Activated CD4-positive, CD25-positive, alpha-beta regulatory T cell treated with anti-CD3 and anti-CD28 coated beads, Interleukin-2, amount 50 U/mL, for 72 hours (primary cell): ENCODE data around the gene RAP1GAP2.
"Not testable (repeated sequence)": the region's sequence is repeated elsewhere in the genome, so short reads cannot be mapped to it uniquely, and the experiment has no call there.

ENCODE experiments used
- DNase-seq: peaks from one replicate; pipeline ENCODE4 v3.0.0; 2021

The RAP1GAP2 gene

DNA sequence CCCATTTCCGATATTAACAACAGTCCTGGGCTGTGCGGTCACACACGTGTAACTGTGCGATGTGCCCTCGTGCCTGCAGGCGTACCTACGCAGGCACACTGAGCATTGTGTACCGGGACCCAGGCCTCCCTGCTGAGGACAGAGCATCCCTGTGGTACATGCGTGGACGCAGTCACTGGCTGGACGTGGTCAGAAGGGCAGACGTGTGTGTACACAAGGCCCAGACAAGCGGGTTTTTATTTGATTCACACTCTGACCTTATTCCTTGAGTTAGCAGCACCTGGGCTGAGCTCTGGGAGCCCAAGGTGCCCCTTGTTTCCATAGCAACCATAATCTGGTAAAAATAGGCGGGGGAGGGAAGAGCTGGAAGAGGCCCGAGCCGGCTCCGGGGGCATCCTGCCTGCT, 19.5 kb downstream of the RAP1GAP2 start:
- no peak for DNase-seq

DNA sequence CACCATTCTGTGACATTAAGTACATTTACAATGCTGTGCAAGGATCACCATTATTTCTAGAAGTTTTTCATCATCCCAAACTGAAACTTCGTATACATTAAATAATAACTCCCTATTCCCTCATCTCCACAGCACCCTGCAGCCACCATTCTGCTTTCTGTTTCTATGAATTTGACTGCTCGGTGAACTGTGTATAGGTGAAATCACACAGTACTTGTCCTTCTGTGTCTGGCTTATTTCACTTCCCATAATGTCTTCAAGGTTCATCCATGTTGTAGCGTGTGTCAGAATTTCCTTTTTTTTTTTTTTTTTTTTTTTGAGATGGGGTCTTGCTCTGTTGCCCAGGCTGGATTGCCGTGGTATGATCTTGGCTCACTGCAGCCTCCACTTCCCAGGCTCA, 20.4 kb downstream of the RAP1GAP2 start:
- no peak for DNase-seq

DNA sequence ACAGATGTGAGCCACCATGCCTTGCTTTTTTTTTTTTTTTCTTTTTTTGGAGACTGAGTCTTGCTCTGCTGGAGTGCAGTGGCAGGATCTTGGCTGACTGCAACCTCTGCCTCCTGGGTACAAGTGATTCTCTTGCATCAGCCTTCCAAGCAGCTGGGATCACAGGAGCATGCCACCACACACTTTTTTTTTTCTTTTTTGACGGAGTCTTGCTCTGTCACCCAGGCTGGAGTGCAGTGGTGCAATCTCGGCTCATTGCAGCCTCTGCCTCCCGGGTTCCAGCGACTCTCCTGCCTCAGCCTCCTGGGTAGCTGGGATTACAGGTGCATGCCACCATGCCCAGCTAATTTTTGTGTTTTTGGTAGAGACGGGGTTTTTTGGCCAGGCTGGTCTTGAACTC, 23.1 kb downstream of the RAP1GAP2 start:
- not testable (repeated sequence) for DNase-seq

DNA sequence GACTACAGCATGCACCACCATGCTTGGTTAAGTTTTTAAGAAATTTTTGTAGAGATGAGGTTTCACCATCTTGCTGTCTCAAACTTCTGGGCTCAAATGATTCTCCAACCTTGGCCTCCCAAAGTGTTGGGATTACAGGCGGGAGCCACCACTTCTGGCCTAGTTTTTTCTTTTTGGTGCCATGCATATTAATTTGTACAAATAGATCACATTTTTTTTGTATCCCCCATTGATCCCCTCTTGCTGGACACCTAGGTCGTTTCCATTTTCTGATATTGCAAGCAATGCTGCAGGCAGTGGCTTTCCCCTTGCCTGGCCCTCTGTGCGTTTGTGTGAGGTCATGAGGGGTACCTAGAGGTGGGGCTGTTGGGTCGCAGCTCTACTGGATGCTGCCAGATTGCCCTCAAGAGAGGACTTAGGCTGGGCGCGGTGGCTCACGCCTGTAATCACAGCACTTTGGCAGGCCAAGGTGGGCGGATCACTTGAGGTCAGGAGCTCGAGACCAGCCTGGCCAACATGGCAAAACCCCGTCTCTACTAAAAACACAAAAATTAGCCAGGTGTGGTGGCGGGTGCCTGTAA, 23.8 kb downstream of the RAP1GAP2 start:
- DNase-seq = no peak

DNA sequence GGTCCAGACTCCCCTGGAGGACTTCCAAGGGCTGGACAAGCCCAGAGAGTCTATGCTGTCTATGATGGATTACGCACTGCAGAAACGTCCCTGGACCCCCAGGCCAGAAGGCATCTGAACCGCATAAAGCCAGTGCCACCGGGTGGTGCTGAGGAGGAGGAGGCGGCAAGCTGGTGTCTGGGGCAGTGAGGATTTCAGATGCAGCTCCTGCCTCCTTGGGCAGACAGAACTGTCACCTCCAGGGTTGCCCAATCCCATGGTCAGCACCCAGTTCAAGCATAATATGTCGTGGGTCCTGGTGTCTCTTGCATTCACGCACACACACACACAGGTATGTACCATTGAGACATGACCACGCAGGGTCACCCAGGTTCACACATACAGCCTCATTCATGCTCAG, 25.6 kb downstream of the RAP1GAP2 start:
- no peak for DNase-seq

DNA sequence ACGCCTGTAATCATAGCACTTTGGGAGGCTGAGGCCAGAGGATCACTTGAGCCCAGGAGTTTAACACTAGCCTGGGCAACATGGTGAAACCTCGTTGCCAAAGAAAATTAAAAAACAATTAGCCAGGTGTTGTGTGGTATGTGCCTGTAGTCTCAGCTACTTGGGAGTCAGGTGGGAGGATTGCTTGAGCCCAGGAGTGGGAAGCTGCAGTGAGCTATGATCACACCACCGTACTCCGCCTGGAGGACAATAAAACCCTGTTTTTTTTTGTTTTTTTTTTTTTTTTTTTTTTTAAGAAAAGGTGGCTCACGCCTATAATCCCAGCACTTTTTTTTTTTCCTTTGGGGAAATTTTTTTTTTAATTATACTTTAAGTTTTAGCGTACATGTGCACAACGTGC, 26.1 kb downstream of the RAP1GAP2 start:
- no peak for DNase-seq

DNA sequence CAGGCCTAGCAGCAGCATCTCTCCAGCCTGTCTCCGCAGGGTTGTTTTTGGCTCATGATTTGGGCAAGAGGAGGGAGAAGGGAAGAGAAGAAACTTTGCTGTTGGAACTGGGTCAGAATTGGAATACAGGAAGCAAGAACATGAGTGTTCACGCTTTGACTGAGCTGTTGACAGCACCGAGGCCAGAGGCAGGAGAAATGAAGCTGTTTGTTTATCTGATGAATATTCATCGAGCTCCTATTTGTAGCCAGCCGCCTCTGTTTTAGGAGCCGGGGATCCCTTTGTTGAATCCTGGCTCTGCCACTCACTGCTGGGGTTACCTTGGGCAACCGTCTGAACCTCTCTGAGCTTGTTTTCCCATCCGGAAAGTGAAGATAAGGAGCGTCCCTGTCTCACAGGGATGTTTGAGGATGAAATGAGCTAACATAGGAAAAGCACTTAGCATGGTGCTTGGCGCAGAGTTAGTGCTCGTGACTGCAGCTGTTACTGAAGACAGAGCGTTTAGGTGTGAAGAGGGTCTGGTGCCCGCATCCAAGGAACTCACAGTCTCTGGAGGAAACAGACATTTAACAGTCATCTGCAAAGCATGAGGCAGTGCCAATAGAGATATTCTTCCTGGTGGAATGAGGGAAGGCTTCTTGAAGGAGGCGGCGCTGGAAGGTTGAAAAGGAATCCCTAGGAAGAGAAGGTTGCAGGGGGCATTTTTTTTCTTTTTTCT, 29.2 kb downstream of the RAP1GAP2 start:
- no peak for DNase-seq

DNA sequence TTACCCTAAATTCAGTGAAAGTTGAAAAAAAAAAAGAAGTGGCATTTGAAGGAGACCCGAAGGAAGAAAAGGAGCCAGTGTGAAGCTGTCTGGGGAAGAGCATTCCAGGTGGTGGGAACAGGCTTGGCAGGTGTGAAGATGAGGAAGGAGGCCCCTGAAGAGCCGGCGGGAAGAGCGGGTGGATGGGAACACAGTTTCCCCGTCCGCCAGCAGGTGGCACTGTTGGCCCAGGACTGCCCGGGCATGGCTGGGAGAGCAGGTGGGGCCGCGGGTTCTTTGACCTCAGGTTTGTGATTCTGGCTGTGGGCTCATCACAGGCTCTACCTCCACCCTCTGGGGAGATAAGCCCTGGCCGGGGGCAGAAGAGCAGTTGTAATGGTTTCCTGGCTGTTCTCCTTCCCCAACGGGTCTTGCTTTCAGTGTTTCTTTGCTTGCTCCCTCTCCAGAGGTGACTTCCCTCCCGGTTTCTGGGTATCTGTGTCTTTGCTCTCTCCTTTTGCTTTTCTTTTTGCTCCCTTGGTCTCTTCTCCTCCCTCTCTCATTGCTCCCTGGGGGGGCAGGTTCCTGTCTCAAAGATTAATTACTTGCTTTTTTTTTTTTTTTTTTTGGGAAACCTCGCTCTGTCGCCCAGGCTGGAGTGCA, 32.3 kb downstream of the RAP1GAP2 start:
- peak; percentile 90 for DNase-seq

DNA sequence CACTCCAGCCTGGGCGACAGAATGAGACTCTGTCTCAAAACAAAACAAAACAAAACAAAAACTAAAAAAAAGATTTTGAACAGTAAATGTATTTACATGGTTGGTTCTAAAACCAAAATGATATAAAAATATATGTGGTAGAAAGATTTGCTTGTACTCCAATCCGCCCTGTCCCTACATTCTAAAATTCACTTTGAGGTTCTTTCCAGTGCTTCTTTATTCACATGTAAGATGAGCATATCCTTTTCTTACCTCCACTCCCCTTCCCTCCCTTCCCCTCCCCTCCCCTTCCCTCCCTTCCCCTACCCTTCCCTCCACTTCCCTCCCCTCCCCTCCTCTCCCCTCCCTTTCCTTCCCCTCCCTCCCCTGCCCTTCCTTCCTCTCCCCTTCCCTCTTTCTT, 34.4 kb downstream of the RAP1GAP2 start:
- DNase-seq = no peak

DNA sequence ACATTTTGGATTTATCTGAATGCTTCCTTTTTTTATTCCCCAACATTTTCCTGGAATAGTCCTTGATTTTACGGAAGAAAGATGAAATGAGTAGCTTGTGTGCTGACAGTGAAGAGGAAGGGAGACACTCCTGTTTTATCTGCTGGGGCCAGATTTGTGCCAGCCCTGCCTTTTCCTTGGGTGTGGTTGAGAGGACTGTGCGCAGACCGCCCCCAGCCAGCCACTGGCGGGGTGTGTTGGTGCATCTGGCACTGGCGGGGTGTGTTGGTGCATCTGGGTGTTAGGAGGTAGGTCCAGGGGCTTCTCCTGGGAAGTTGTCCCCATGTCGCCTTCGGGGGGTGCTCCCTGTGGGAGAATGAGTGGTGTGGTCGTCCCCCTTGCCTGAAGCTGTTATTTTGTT, 39.5 kb downstream of the RAP1GAP2 start:
- no peak for DNase-seq

DNA sequence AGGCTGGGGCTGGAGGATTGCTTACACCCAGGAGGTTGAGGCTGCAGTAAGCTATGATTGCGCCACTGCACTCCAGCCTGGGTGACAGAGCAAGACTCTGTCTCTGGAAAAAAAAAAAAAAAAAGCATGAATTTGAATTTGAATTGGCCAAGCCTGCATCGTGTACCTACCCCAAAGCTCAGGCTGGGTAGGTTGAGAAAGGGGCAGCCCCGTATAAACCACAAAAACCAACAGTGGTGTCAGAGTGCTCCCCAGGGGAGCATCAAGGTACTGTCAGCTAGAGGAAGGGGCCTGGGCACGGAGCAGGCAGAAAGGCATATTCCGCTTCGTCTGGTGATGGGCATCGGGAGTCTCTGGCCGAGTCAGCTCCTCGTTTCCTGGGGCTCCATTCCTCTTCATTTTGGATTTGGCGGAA, 40.9 kb downstream of the RAP1GAP2 start:
- peak; percentile 63 for DNase-seq

DNA sequence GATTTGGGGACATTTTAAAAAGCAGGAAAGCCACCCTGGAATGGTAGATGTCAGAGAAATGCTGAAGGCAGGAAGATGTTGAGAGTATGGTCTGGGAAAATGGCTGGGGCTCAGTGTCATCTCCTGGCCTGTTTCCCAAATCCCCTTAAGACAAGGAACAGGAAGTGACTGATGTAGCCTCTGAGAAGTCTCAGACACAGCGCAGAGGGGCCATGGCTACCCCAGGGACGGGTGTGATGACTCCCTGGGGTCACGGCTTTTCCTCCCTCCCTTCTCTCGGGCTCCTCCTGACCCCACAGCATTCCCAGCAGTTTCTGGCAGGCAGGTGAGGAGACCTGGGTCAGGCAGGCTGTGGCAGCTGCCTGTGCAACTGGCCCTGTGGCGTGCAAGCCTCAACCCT, 45.4 kb downstream of the RAP1GAP2 start:
- no peak for DNase-seq

DNA sequence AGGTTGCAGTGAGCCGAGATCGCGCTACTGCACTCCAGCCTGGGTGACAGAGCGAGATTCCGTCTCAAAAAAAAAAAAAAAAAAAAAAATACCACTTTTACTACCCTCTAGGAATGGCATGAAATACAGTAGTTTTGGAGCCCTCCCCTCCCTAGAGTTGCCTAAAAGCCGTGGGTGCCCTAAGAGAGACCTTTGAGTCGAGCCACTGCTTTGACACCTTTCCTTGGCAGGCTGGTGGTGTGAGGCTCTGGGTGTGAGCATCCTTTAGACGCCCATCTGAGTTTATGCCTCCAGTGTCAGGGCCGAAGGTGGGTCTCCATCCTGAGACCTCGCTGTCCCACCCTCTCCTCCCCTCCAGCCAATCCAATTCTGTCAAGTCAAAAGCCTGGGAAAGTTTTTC, 46.2 kb downstream of the RAP1GAP2 start:
- DNase-seq = no peak

DNA sequence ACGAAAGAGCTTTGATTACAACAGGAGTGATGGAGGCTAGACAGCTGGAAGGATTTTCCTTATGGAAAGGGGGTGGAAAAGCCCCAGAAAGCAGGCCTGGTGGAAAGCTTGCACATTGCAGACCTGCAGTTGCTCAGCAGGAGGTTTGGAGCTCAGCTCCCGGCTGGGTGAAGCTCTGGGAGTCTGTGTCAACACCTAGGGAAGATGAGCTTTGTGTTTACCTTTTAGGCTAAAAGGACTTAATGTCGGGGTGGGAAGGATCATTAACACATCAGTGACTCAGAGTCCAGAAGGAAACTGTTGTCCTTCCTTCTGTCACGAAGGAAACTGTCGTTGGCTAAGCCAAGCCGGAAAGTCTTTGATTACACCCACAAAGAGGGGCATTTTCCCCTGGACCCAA, 48.2 kb downstream of the RAP1GAP2 start:
- DNase-seq = no peak

DNA sequence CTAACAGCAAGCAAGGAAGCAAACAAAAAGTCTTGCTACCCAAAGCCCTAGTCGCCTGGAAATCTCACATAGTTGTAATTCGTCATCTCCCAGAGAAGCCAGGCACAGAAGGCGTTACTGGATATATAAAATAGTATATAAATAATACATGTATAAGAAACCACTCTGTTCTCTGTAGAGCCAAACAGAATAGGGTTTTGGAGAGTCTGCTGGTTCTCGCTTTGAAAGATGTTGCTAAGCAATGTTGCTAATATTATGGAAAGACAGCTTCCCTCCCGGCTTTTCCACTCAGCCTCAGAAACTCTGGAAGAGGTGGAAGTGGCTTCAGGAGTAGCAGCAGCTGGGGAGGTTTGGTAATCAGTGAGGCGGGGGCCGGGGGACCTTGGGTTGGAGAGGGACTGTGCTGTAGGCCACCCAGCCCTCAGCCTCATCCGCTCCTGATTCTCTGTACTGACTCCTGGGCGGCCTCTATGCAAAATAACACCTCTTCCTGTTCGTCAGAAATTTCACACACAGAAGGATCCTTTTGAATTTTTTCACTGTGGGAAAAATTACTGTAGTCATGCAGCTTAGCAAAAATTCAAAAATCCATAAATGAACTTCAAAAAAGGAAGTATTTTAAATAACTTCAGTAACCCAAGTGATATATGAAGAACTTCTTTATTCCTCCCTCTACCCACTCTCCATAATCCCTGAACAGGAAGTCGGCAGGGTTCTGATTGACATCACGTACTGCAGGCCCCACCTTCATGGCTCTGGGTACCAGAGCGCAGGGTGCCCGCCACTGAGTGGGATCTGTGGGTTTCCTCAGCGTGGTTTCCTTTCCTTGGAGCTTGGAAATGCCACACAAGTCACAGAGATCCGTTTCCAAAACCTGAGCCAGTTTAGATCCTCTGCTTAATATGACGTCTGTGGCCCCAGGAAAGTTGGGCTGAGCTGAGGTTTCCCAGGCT, 51.4 kb downstream of the RAP1GAP2 start:
- no peak for DNase-seq

DNA sequence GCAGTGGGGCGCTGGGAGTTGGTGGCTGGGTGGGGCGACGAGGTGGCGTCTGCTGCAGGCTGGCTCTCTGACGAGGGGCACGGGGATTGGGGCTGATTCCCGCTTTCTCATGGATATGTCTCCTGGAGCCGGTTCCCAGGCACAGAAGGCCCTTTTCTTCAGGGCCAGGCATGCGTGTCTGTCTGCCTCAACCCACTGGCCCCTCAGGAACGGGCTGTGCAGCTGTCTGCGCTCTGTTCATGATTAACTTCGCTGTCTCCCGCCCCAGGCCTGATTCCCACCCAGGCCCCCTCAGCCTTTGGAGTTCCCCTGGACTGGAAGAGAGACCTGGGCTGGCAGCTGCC, 53.1 kb downstream of the RAP1GAP2 start:
- DNase-seq = no peak

DNA sequence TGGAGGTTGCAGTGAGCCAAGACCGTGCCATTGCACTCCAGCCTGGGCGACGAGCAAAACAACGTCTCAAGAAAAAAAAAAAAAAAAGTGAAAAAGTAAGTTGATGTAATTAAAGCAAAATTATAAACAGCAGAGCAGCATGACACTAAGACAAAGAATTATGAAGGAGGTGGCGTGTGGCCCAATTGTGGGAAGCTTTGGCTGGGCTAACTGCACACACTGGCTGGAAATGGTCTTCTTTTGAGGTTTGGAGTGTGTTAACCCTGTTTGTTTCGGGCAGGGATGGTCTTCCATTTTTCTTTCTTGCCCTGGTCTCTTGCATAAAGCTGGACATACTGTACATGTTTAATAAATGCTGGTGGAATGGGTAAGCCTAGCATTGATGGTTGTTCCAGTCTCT, 54.8 kb downstream of the RAP1GAP2 start:
- no peak for DNase-seq

DNA sequence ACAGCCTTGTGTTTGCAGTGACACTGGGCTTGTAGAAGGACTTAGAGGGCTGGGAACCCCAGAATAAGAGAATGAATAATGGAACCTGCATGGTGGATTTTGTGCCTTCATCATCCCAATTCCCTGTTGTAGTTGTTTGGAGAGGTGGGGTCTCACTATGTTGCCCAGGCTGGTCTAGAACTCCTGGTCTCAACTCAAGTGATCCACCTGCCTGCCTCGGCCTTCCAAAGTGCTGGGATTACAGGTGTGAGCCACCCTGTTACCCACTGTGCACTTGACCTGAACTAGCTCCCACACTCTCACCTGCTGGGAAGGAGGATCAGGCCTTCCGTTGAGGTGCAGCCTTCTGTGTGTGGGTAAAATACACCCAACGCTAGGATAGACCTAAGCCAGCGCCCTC, 55.4 kb downstream of the RAP1GAP2 start:
- no peak for DNase-seq

DNA sequence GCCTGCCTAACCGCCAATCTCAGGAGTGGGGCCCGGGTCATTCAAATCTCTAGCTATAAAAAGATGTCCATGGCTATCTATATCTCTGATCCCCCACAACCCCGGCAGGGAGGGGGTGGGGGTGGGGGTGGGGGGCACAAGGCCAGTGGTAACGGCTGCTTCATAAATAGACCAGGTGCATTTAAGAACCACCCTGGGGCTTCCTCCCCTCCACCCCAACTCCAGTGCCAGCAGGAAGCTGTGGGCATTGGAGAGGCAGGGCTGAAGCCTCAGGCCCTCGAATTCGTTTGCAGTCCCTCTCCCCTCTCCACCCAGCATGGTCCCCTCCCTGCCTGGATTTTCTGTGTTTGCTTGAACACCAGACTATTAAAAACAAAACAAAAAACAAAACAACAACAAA, 56.0 kb downstream of the RAP1GAP2 start:
- DNase-seq = no peak

DNA sequence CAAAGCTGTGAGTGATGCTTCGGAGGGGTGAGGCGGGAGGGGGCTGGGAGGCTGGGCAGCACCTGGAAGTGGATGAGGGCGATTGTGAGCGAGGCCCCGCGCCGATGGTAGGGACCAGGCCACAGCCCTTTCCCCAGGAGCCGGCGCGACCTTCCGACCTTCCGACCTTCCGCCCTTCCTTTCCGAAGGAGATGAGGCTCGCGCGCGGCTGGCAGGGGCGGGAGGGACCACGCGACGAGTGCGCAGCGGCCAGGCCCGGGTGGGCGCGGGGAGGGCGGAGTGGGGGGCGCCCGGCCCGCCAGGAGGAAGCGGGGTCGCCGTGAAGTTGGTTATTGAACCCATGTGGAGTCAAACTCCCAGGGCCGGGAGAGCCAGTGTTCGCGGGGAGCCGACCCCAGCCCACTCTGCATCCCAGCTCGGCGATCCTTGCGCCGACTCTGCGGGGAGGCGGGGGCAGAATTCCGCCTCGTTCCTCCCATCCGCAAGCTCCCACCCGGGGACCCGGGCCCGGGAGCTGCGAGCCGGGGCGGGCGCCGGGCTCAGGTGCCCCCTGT, 56.6 kb downstream of the RAP1GAP2 start:
- DNase-seq = no peak

DNA sequence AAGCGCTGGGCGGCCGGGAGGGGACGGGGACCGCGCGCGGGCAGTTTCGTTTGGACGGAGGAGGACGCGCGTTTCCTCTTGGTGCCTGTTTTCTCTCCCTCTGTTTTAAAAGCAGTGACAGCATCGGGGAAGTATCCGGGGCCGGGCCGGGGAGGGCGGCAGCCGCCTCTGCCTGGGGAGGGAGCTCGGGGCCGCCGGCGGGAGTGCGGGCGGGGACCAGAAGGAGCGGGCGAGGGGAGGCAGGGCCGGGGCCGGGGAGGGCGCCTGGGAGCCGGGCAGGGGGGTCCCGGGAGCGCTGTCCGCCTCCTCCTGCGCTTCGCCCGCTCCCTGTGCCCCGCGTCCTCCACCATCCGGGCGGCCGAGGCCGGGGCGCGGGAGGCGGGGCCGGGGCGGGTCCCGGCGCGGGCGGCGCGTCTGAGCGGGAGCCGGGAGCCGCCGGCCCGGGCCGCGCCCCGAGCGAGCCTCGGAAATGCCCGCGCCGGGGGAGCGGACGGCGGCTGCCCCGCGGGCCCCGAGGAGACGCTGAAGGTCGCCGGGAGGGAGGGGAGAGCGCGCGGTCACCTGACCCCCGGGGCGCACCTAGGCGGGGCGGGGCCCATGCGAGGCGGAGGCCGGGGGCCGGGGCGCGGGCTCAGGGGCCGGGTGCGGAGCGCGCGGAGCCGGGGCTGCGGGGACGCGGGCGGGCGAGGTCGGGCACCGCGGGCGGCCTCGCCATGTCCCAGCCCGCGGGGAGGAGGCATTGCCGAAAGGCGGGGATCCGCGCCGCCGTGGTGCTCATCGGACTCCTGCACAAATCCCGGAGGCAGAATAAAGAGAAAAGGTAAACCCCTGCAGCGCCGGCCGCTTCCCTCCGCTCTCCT, 57.3 kb downstream of the RAP1GAP2 start:
- peak; percentile 44 for DNase-seq
